ENCODE results near the gene IL1A.
"Not testable (repeated sequence)": the region's sequence is repeated elsewhere in the genome, so short reads cannot be mapped to it uniquely, and the experiment has no call there.

The IL1A gene

GRCh38 chr2:112784199-112785189 is at the start of gene IL1A:
TSS of gene IL1A (minus strand) at chr2:112784493. CDS start at chr2:112783770, 723 bp downstream.
- FAIRE-seq = no peak

GRCh38 chr2:112833976-112834375 is 49.7 kb upstream of the IL1A start:
- FAIRE-seq = no peak

- FAIRE-seq = not testable (repeated sequence)
Observed at GRCh38 chr2:112833639-112833931, 49.3 kb upstream of the IL1A start.

GRCh38 chr2:112832841-112833638 is 48.7 kb upstream of the IL1A start:
- no peak for FAIRE-seq

DNA sequence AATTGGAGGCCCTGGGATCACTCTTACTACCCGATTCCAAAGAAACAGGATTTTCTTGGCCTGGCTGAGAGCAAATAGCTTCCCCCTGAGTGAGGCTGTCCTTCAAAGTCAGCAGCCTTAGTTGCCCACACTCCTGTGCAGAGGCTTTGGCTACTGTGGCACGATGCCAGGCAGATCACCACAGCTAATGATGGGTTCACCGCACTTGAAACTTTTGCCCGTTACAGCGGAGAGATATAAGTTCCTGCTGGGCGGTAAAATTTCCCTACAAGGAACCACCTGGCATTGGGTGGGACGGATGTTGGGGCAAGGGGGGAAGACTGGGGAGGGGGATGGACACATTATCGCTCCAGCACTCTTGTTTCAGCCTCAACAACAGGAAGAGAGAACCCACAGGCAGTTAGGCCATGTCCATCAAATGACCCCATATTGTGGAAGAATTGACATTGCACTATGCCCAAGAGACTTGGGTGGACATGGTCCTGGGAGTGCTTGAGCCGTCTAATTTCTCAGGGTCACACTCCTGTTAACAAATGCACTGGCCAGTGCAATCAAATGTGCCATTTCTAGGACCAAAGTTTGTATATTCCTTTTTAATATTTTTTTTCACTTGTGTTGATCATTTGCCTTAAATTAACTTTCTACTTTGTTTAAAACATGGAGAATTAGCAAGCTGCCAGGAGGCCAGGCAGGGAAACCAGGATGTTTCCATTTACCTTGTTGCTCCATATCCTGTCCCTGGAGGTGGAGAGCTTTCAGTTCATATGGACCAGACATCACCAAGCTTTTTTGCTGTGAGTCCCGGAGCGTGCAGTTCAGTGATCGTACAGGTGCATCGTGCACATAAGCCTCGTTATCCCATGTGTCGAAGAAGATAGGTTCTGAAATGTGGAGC is 47.9 kb upstream of the IL1A start:
- no peak for FAIRE-seq

DNA sequence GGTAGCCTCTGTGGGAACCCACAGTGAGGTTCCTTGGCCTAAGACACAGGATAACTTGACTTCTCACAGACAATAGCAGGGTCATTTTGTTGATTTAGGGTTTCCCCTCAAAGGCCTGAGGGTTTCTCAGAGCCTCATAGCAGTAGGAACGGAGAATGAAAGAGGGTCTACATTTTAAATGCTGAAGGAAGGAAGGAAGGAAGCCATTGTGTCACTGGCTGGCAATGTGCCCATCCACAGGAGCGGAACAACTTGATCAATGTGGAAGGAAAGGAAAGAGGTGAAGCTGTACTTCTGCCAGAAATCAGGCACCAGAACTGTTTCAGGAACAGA is 47.2 kb upstream of the IL1A start:
- no peak for FAIRE-seq

DNA sequence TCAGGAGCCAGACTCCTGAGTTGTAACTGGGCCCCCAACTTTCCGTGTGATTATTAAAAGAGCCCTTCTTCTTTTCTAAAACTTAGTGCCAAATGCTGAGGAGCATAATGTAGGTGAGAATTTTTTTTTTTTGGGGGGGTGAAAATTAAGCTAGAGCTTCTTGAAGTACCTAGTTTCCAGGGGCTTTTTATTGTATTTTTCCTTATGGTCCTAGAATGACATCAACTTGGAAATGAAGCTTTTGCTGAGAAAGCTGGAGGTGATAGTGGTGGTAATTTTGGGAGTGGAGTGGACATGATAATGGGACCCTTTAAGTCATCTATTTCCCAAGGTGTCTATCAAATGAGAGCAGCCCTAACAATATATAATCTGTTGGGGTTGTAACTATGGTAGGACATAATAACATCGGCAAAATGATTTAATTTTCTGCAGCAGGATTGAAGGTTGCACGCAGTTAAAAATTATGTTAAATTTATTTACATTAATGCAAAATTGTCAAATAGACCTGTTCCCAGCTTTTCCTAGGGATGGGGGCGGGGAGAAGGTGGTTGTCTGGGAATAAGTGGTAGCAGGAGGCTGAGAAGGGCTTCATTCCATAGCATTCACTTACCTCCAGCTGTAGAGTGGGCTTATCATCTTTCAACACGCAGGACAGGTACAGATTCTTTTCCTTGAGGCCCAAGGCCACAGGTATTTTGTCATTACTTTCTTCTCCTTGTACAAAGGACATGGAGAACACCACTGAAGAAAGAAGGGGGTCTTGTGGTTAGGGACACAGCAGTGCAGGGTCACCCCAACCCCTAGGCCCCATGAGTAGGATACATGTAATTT is 46.6 kb upstream of the IL1A start:
- no peak for FAIRE-seq

GRCh38 chr2:112829961-112830681 is 45.8 kb upstream of the IL1A start:
- FAIRE-seq = no peak

GRCh38 chr2:112829101-112829960 is 45.0 kb upstream of the IL1A start:
- FAIRE-seq = no peak

DNA sequence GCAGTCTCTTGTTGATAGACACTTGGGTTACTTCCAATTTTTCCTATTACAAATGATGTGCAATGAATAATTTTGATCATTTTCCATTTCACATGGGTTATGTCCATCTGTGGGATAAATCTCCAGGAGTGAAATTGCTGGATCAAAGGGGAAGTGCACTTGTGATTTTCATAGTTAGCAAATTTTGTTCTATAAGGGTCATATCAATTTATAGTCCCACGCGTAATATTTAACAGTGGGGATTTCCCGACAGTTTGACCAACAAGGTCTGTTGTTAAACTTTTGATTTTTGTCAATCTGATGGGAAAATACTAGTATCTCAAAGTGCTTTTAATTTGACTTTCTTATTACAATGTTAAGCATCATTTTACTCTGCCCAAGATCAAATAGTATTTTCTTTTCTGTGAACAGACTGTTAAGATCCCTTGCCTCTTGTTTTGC is 44.0 kb upstream of the IL1A start:
- no peak for FAIRE-seq

DNA sequence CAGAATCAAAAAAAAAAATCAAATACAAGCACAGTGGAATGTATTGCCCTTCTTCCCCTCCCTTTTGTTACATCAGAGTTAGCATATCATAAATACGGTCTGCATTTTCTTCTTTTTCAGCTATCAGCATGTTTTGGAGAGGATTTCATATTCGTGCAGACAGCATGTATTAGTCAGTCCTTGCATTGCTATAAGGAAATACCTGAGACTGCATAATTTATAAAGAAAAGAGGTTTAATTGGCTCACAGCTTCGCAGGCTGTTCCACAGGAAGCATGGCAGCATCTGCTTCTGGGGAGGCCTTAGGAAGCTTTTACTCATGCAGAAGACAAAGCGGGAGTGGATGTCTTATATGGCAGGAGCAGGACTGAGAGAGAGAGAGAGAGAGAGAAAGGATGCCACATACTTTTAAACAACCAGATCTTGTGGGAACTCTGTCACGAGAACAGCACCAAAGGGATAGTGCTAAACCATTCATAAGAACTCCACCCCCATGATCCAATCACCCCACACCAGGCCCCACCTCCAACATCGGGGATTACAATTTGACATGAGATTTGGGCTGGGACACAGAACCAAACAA is 43.4 kb upstream of the IL1A start:
- FAIRE-seq = no peak

- no peak for FAIRE-seq
Observed at GRCh38 chr2:112827009-112827408, 42.7 kb upstream of the IL1A start.

- FAIRE-seq = no peak
Observed at GRCh38 chr2:112825706-112826105, 41.4 kb upstream of the IL1A start.

- FAIRE-seq = no peak
Observed at GRCh38 chr2:112824694-112825085, 40.4 kb upstream of the IL1A start.

- FAIRE-seq = no peak
Observed at GRCh38 chr2:112821682-112822081, 37.4 kb upstream of the IL1A start.

GRCh38 chr2:112821142-112821541 is 36.8 kb upstream of the IL1A start:
- FAIRE-seq = no peak

DNA sequence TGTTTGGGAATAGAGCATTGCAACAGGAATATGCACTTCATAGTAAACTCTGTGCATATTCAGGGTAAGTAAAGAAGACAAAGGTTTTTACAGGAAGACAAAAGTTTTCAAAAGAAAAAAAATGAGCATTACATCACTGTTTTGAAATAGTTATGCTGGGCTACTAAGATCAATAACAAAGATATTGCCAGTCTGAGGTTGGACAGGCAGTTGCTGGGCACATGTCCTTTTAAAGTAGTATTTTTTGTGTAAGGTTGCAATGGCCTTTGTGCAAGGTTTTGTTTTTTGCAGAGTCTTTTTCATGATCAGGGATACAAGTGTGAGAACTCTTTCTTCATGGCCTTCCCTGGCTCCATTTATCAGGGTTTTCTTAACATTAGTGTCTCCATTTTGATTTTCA is 36.0 kb upstream of the IL1A start:
- FAIRE-seq = no peak

GRCh38 chr2:112819081-112819480 is 34.8 kb upstream of the IL1A start:
- no peak for FAIRE-seq

DNA sequence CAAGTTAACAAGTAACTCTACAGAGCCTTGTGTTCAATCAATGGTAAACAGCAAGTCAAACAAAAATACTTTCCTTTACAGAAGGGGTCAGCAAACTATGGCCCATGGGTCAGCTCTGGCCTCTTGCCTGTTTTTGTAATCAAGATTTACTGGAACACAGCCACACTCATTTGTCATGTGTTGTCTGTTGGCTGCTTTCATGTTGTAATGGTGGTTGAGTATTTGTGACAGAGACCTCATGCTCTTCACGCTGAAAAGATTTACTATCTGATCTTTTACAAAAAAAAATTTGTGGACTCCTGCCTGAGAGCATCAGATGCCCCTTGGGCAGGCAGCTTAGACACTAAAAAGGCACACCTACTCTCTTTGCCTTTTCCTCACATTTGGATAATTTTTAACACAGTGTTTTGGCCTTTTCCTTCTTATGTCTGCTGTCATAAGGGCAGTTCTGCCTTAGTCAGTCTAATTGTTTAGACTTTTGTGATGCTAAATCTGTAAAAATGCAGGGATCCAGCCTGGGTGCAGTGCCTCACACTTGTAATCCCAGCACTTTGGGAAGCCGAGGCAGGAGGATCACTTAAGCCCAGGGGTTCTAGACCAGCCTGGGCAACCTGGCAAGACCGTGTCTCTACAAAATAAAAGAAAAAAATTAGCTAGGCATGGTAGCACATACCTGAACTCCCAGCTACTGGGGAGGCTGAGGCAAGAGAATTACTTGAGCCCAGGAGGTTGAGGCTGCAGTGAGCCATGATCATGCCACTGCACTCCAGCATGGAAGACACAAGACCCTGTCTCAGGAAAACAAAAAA is 34.0 kb upstream of the IL1A start:
- FAIRE-seq = no peak

All from A204.1 (cell line).